Posterior cingulate gyrus (tissue), 11 donors: ENCODE measurements around the gene TTLL11.
A peak's percentile ranks its signal among the peaks of the same experiment; 100 is the strongest.

ENCODE experiments used
- DNase-seq, 10 donors: peaks; one replicate each; pipeline versions ENCODE4 v3.0.0 to v3.0.0-alpha.2; 2020 to 2021; ENCODE audit warnings: mixed read lengths in 3 of 10
- intact Hi-C: fragments of 100-400 bp; cut with DNase I; formaldehyde crosslinking; loops from one replicate; pipeline ENCODE4 v1.15.1; 2023

TTLL11 gene

GRCh38 chr9:122058709-122059108 is 34.4 kb downstream of the TTLL11 start:
- intact Hi-C loops: no loop called here
- DNase-seq: no peak

GRCh38 chr9:122058051-122058450 is 35.1 kb downstream of the TTLL11 start:
- intact Hi-C loops: no loop called here

GRCh38 chr9:122057211-122057610 is 35.9 kb downstream of the TTLL11 start:
- intact Hi-C loops: no loop called here
- DNase-seq: no peak

More at GRCh38 chr9:122058051-122058450, 35.1 kb downstream of the TTLL11 start:
- DNase-seq: peak in 8 of 10 donors; percentile 45 to 94 (median 66)

- intact Hi-C loops: no loop called here
- DNase-seq: no peak
Observed at GRCh38 chr9:122056484-122056883, 36.6 kb downstream of the TTLL11 start.

GRCh38 chr9:122055701-122056100 is 37.4 kb downstream of the TTLL11 start:
- intact Hi-C loops: no loop called here
- no peak for DNase-seq

GRCh38 chr9:122053567-122054350 is 39.3 kb downstream of the TTLL11 start:
- no peak for DNase-seq
- intact Hi-C loops: no loop called here

- no peak for DNase-seq
- intact Hi-C loops: no loop called here
Observed at GRCh38 chr9:122053064-122053463, 40.0 kb downstream of the TTLL11 start.

- no peak for DNase-seq
- intact Hi-C loops: no loop called here
Observed at GRCh38 chr9:122051351-122052321, 41.5 kb downstream of the TTLL11 start.

GRCh38 chr9:122050167-122050566 is 42.9 kb downstream of the TTLL11 start:
- intact Hi-C loops: no loop called here
- no peak for DNase-seq

- DNase-seq: no peak
- intact Hi-C loops: no loop called here
Observed at GRCh38 chr9:122042056-122042455, 51.1 kb downstream of the TTLL11 start.

GRCh38 chr9:122040561-122041242 is 52.4 kb downstream of the TTLL11 start:
- intact Hi-C loops: no loop called here
- DNase-seq: no peak

GRCh38 chr9:122039234-122039633 is 53.9 kb downstream of the TTLL11 start:
- DNase-seq: peak in 1 of 10 donors; percentile 24
- intact Hi-C loops: no loop called here

- no peak for DNase-seq
- intact Hi-C loops: no loop called here
Observed at GRCh38 chr9:122036988-122037387, 56.1 kb downstream of the TTLL11 start.

GRCh38 chr9:122036408-122036807 is 56.7 kb downstream of the TTLL11 start:
- DNase-seq: no peak
- intact Hi-C loops: no loop called here

GRCh38 chr9:122033775-122034373 is 59.2 kb downstream of the TTLL11 start:
- intact Hi-C loops: no loop called here
- no peak for DNase-seq

GRCh38 chr9:122032346-122032745 is 60.8 kb downstream of the TTLL11 start:
- intact Hi-C loops: no loop called here
- DNase-seq: no peak

GRCh38 chr9:122031776-122032175 is 61.3 kb downstream of the TTLL11 start:
- DNase-seq: no peak
- intact Hi-C loops: no loop called here

GRCh38 chr9:122031157-122031556 is 62.0 kb downstream of the TTLL11 start:
- intact Hi-C loops: no loop called here
- no peak for DNase-seq

- DNase-seq: no peak
- intact Hi-C loops: no loop called here
Observed at GRCh38 chr9:122030357-122030756, 62.8 kb downstream of the TTLL11 start.

- intact Hi-C loops: no loop called here
- no peak for DNase-seq
Observed at GRCh38 chr9:122029898-122030297, 63.2 kb downstream of the TTLL11 start.
